Activated CD4-positive, CD25-positive, alpha-beta regulatory T cell treated with anti-CD3 and anti-CD28 coated beads, Interleukin-2, amount 50 U/mL, for 16 hours (primary cell): Measurements from ENCODE around the gene FLOT1.
"Not testable (repeated sequence)": the region's sequence is repeated elsewhere in the genome, so short reads cannot be mapped to it uniquely, and the experiment has no call there.

Experiments used
- DNase-seq: peaks from one replicate; pipeline ENCODE4 v3.0.0-alpha.2; 2020; ENCODE audit warnings: low read depth, low spot score

FLOT1 gene

DNA sequence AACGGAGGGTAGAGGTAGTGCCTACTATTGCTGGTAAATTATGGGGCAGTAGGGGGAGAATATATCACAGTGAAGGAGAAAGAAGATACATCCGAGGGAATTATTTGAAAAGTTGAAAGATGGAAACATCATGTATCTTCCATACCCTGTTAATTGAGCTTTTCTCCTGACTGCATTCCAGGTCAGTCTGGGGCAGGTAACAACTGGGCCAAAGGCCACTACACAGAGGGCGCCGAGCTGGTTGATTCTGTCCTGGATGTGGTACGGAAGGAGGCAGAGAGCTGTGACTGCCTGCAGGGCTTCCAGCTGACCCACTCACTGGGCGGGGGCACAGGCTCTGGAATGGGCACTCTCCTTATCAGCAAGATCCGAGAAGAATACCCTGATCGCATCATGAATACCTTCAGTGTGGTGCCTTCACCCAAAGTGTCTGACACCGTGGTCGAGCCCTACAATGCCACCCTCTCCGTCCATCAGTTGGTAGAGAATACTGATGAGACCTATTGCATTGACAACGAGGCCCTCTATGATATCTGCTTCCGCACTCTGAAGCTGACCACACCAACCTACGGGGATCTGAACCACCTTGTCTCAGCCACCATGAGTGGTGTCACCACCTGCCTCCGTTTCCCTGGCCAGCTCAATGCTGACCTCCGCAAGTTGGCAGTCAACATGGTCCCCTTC, 19.2 kb downstream of the FLOT1 start:
- not testable (repeated sequence) for DNase-seq

DNA sequence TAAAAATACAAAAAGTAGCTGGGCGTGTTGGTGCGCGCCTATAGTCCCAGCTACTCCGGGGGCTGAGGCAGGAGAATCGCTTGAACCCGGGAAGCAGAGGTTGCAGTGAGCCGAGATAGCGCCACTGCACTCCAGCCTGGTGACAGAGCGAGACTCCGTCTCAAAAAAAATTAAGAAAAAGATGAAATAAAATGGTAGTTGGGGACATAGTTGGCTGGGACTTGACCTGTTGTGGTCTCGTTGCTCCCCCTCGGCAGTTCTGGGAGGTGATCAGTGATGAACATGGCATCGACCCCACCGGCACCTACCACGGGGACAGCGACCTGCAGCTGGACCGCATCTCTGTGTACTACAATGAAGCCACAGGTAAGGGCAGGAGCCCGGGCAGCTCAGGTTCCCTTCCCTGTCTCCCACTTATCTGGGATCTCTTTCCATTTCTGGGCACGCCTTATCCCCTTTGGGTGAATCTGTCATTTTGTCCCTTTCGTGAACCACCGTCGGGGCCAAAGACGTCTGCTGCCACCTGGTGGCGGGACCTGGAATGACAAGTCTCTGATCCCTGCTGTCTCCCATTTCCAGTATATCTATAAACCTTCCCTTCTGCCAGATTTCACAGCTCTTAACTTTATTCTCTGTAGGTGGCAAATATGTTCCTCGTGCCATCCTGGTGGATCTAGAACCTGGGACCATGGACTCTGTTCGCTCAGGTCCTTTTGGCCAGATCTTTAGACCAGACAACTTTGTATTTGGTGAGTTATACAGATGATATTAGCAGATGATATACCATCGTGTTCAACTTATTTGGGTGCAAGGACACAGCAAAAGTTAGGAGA, 20.0 kb downstream of the FLOT1 start:
- DNase-seq: peak; percentile 73

DNA sequence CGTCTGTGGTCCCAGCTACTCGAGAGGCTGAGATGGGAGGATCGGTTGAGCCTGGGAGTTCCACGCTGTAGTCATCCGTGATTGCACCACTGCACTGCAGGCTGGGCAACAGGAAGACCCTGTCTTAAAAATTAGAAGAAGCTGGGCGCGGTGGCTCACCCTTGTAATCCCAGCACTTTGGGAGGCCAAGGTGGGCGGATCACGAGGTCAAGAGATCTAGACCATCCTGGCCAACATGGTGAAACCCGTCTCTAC, 20.5 kb downstream of the FLOT1 start:
- not testable (repeated sequence) for DNase-seq

DNA sequence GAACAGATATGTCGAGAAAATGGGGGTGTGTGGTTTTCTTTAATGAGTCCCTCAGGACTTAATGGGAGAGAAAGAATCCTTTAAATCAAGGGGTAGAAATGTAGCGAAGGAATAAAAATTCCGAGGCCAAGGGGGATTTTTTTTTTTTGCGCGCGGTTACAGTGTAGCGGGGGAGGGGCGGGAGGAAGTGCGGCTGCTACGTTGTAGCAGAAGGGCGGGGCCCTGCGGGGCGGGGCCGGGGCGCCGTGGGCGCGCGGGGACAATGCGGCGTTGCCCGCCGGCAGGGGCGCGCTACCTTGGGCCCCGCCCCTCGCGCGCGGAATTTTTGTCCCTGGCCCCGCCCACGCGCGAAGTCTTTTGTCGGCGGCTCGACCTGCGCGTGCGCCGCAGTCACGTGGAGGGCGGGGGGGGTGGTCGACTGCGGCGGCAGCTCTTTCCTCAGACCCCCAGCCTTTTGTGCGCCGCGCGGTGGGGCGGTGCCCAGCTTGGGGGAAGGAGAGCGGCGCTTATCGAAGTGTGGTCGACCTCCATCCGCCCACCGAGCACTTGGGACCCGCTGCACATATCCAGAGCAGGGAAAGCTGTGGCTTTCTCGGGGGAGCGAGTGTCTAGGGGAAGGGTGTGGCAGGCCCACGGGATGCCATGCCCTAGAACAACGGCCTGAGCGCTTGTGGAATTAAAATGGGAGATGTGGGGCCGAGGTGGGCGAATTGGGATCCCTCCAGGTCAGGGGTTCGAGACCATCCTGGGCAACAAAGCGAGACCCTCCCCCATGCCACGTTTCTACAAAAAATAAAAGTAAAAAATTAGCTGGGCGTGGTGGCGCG, 21.1 kb downstream of the FLOT1 start:
- DNase-seq: peak; percentile 93

DNA sequence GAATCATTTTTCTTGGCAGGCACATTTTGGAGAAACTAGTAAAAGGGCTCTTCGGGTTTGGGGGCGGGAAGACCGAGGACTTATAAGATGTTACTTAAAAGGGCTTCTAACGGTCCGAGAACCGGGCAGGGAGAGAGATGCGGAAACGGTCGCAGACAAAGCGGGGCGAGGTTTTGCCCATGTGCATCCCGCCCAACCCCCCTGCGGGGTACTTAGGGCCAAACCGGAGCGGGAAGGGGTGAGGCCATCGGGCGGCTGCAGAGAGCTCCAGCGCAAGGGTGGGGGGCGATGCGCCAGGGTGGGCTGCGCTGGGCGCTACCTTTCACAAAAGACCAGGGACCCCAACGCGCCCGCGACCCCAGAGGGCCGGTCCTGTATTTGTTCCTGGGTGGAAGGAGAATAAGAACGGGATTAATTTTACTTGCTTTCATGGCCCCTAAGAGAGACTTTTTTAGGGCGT, 21.7 kb downstream of the FLOT1 start:
- DNase-seq: no peak

DNA sequence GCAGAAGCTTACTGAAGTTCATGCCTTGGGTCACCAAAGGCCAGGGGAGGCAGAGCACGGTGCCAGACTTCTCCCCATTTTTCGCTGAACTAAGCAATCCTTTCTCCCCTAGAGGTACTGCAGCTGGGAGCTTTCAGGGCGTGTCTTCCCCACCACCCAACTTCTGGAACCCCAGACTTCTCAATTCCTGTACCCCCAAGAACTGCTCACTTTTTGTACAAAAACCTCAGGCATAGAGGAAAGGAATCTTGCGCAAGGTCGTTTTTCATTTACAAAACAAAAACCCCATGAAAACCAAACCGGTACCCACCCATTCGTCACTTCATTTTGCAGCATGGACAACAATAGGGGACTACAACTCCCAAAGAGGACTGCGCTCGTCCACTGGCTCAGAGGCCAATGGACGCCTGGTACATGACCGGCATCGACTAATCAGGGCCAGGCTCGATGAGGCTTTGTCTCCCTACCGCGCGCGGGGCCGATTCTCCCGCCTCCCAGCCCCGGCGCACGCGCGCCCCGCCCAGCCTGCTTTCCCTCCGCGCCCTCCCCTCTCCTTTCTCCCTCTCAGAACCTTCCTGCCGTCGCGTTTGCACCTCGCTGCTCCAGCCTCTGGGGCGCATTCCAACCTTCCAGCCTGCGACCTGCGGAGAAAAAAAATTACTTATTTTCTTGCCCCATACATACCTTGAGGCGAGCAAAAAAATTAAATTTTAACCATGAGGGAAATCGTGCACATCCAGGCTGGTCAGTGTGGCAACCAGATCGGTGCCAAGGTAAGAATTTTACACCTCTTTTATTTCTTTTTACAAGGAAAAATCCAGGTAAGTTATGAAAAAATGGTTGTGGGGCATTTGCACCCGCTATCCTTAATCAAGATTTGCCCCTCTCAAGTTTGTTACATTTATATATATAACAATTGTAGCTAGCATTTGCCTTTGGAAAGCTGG, 22.4 kb downstream of the FLOT1 start, which contains the start of gene TUBB:
Gene TUBB (plus strand): TSS at position 562 of the 947 bp plus-strand sequence. CDS start 155 bp downstream, at position 717.
- peak; percentile 89 for DNase-seq

DNA sequence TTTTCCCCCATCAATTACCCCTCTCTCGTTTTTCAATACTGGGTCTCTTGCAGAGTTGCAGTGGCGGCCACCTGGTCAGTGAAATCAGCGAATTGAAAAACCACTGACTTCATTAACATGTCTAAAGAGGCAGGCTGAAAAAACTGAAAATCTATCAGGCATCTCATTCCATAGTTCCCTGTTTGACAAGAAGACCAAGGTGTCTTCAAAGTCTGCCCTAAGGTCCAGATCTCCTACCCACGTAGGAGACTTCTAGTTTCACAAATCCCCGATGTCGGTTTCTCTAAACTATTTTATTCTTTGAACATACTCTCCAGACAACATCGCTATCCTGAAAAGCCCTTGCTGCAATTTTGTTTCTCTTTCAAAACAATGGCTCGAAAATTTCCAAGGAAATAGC, 23.1 kb downstream of the FLOT1 start:
- DNase-seq: no peak

DNA sequence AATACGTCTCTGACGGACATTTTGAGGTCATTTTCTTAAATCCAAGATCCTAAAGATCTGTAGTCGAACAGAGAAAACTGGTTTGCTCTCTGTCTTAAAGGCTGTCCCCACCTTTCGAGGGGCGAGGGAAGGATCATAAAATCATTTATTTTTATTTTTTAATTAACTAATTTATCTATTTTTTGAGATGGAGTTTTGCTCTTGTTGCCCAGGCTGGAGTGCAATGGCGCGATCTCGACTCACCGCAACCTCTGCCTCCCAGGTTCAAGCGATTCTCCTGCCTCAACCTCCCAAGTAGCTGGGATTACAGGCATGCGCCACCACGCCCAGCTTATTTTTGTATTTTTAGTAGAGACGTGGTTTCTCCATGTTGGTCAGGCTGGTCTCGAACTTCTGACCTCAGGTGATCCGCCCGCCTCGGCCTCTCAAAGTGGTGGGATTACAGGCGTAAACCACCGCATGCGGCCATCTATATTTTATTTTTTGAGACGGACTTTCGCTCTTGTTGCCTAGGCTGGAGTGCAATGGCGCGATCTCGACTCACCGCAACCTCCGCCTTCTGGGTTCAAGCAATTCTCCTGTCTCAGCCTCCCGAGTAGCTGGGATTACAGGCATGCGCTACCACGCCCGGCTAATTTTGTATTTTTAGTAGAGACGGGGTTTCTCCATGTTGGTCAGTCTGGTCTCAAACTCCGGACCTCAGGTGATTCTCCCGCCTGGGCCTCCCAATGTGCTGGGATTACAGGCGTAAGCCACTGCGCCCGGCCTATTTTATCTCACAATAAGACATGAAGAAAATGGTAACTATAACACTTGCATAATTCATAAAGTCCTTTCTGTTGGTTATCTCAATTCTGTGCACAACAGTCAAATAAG, 24.4 kb downstream of the FLOT1 start:
- DNase-seq: not testable (repeated sequence)

DNA sequence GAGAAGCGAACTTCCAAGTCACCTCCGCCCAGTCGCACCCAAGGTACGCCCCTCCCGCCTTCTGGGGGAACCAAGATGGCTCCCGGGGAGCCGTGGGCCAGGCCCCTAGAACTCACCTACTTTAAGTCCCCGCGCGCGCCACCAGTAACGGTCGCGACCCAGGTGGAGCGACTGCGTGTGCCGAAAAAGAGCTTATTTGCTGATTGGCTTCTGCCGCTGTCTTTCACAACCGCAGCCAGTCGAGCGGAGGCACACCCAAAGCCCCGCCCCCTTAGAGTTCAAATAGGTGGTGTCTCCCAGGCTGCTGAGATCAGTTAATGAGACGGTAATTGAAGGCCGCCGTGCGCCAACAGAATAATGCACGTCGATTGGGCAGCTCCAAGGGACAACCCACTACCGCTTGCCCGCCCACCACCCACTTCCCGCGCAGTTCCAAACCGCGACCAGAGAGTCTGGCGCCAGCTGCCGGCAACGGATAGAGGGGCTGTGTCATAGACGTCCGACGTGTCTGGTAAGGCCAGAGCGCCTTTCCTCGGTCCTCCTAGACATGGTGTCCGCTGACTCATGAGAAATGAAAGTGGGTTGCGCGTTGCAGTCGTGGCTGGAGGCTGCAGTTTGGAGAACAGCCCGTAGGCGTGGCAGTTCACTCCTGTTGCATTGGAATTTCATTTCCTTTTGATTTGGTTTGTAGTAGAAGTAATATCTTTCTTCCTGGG, 25.2 kb downstream of the FLOT1 start, which contains the start of gene MDC1:
Gene MDC1 (minus strand): TSS at position 153 of the 716 bp plus-strand sequence. CDS start 2,106 bp downstream, outside the sequence.
- peak; percentile 98 for DNase-seq

DNA sequence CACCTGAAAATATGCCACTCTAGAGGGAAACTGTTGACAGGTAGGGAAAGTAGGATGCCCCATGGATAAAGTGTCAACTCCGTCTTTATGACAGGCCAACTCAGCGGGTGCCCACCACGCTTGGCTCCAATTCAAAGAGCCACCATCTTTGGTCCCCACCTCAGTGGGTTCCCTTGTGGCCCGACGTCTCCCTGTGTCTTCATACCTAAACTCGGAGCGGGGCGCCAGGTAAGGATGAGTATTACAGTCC, 25.7 kb downstream of the FLOT1 start:
- DNase-seq: no peak

DNA sequence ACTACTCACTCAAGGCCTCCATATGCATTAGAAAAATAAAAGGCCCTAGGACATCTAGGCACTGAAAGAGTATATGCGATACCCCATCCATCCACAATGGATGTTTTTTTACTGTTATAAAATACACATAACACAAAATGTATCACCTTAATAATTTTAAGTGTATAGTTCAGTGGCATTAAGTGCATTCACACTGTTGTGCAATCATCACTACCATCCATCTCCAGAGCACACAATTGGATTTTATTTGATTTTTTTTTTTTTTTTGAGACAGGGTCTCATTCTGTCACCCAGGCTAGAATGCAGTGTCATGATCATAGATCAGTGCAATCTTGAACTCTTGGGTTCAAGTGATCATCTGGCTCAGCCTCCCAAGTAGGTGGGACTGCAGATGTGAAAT, 28.2 kb downstream of the FLOT1 start:
- no peak for DNase-seq

DNA sequence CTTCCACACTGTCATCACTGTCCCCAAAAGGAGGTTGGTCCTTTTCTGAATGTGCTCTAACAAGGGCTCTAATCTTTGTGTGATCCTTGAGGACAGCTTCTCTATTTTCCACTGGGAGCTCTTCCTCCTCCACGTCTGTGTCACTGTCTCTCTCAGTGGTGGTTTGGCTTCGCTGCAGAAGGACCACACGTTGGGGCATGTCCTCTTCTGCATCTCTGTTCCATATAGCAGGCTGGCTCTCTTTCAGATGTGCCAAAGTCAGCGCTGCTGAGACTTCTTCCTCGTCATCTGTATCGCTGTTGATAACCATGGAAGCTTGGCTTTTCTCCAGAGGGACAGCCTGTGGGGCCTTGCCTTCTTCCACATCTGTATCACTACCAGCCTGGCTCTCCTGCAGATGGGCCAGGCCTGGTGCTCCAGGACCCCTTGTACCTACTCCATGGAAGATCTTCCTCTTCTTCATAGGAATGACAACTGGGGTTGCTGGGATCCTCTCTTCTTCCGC, 30.0 kb downstream of the FLOT1 start:
- no peak for DNase-seq

DNA sequence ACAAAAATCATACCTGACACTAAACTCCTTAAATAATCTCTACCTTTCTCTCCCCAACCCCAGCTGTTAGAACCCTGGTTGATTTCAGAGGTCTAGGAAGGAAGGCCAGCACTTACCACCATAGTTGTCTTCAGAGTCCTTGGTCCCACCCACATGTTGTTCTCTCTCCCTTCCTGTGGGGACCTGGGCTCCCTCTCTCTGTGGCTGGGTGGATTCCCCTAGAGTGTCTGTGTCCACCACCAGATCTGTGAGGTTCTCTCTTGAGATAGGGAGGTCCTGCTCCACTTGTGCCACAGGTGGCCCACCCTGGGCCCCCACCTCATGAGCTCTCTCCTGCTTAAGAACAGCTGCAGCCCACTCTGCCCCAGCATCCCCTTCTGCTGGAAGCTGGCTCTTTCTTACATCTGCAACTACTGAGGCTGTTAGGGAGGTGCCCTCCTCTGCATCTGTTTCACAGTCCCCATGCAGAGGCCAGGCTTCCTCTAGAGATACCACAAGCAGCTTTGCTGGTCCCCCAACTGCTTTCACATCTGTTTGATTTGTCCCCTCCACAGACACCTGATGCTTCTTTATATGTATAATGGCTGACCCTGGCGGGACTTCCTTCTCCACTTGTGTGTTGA, 30.6 kb downstream of the FLOT1 start:
- no peak for DNase-seq

DNA sequence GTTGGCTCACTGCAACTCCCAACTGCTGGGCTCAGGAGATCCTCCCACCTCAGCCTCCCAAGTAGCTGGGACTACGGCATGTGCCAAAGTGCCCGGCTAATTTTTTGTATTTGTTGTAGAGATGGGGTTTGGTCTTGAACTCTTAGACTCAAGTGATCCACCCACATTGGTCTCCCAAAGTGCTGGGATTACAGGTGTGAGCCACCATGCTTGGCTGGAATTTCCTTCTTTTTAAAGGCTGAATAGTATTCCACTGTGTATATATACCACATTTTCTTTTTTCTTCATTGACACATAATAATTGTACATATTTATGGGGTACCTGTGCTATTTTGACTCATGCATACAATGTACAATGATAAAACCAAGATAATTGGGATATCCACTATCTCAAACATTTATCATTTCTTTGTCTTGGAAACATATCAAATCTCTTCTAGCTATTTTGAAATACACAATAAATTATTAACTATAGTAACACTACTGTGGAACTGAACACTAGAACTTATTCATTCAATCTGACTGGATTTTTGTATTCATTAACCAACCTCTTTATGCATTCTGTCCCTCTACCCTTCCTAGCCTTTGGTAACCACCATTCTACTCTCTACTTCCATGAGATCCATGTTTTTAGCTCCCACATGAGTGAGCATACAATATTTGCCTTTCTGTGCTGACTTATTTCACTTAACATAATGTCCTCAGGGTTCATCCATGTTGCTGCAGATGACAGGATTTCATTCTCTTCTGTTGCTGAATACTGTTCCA, 33.2 kb downstream of the FLOT1 start:
- no peak for DNase-seq

DNA sequence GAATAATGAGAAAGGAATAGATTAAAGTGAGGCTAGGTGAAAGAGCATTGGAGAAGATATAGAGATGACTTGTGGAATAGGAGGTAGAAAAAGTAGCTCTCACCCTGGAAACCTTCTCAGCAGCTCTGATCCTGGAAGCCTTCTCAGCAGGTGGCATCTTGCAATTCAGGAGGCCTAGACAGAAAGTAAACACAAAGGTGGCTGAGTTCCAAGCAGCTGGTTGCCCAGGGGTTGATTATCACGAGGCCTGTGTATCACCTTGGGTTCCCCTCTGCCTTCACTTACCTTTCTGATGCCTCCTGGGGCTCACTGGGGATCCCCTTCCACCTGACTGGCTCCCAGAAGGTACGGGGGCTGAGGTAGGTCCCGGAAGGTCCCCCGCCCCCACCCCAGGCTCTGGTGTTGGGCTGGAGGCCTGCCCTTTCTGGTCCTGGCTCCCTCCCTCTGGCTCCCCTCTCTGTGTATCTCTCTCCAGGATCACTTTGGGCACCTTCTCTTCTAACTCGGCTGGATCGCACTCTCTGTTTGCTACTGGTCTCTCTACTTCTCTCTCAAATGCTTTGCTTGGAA, 35.1 kb downstream of the FLOT1 start:
- no peak for DNase-seq

DNA sequence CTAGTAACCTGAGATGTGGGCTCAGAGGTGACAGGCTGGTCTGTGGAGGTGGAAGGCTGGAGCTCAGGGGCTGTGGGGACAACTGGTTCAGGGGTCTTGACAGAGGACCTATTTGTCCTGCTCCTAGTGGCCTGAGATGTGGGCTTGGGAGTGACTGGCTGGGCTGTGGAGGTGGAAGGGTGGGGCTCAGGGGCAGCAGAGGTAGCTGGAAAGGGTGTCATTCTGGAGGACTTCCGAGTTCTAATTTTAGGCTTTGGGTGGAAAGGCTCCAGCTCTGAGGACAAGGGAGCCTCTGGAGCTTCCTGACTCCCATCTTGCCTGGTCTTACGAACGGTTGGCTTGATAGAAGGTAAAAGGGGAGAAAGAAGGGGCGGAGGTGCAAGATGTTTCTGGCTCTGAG, 36.9 kb downstream of the FLOT1 start:
- DNase-seq: no peak

DNA sequence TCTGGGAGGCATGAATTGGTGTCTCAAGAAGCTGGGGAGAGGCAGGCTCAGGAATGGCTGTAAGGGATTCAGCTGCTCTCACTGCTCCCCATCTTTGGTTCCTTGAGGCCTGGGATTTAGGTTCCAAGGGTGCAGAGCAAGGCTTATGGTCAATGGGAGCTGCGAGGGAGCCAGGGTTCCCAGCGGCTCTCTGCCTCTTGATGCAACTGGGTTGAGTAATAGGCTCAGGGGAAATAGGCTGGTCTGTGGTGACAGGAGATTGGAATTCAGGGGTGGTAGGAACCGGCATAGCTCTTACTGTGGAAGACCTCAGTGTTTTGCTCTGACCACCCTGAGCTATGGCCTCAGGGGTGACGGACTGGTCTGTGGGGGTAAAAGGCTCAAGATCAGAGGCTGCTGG, 38.7 kb downstream of the FLOT1 start:
- DNase-seq: no peak

DNA sequence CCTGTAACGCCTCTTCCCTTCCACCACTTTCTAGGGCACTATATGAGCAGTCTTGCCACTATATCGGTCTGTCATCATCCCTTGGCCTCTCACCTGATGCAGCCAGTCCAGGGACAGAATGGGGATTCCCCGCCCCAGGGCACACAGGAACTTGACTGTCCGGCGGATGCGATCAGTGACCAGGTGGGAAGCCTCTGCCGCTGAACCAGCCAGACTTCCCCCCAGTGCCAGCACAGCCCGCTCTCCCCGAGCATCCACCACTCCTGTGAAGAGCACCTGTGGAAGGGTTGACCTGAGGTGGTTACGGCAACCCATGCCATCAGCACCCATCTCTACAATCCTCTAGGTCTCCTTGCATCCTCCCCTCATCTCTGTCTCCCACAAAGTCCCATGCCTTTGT, 39.5 kb downstream of the FLOT1 start:
- no peak for DNase-seq
